GM10266 (cell line): ENCODE data around the gene RUSC2.

Experiments used
- DNase-seq: peaks from one replicate; pipeline ENCODE4 v3.0.0; 2012; ENCODE audit errors: extremely low spot score
- TF ChIP-seq, protein P1 (sequence below): IDR thresholded peaks from 2 replicates; pipeline ENCODE4 v1.5.1; 2012; ENCODE audit warnings: mild to moderate bottlenecking, low read depth; ENCODE audit not compliant: control insufficient read depth, insufficient read depth; ENCODE audit errors: missing control alignments

Gene RUSC2

DNA sequence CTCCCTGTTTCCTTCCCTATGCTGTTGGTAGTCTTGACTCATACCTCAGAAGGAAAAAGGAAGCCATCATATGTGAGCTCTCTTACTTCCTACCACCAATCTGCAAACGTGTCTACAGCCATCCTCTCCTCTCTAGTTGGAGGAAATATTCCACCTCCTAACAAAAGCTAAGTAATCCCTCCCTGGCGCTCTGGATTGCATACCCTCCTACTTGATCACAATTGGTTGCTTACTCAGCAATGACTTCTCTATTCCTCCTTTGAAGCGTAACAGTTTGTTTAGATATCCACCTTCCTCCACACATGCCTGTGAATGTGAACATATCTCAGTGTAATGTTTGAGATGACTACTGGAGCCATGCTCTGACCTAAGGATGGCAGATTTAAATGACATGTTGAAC, 18.2 kb downstream of the RUSC2 start:
- TF ChIP-seq, protein P1, sequence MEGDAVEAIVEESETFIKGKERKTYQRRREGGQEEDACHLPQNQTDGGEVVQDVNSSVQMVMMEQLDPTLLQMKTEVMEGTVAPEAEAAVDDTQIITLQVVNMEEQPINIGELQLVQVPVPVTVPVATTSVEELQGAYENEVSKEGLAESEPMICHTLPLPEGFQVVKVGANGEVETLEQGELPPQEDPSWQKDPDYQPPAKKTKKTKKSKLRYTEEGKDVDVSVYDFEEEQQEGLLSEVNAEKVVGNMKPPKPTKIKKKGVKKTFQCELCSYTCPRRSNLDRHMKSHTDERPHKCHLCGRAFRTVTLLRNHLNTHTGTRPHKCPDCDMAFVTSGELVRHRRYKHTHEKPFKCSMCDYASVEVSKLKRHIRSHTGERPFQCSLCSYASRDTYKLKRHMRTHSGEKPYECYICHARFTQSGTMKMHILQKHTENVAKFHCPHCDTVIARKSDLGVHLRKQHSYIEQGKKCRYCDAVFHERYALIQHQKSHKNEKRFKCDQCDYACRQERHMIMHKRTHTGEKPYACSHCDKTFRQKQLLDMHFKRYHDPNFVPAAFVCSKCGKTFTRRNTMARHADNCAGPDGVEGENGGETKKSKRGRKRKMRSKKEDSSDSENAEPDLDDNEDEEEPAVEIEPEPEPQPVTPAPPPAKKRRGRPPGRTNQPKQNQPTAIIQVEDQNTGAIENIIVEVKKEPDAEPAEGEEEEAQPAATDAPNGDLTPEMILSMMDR: no peak
- no peak for DNase-seq

DNA sequence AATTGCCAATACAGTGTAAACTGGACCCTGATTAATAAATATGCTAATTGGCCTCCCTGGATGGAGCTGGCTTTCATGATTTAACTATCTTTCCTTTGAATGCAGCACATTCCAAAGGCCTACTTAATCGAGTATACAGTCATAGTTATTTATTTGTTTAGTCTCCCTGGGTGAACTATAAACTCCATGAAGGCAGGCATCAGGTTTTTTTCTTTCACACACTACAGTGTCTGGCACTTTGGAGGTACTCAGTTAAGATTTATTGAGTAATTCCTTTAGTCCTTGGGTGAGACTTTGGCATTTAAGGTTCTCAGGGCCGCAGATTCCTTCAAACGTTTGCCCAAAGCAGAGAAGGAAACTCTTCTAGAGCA, 20.5 kb downstream of the RUSC2 start:
- TF ChIP-seq, protein P1: no peak

DNA sequence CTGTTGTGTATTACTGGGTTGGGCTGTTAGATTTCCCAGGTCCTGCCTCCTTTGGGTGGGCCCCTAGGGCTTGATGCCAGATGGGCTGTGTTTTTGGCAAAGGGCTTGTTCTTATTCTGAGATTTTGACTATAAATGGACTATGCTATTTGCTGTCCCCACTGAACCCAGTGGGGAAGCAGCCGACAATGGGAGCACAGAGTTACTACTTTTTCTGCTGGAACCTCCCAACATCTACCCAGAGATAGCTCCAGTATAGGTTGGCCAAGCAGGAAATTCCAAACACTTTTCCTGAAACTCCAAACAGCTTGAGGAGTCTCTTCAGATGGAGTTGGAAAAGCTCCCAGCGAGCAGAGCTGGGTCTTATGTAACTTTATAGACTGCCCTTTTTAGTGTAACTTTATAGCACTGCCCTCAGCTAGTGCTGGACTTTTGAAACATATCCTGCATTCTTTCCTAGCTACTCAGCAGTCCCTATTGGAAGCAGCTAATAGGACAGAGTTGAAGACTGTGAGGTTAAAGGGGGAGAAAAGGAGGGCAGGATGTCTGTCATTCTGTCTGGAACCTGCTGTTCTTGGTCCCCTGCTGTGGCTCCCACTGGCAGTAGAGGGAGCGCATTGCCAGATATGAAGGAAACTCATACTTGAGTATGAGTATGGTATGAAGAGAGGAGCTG, 21.0 kb downstream of the RUSC2 start:
- no peak for DNase-seq

More for the DNA sequence above, 20.5 kb downstream of the RUSC2 start:
- no peak for DNase-seq

DNA sequence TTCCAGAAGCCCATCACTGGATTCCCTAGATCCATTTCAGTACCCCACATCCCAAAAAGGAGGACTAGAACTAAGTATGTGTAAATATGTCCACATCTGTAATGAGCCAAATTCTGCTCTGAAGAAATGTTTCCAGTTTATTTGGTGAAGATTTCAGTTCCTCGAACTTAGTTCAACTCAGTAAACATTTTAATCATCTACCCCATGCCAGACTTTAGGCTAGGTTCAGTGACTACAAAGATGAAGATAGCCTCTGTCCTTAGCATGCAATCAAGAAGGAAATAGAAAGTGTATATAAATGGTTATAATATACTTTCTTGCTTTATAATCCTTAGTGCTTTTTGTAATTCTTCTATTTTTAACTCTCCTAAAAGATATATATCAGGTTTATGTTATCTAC, 21.5 kb downstream of the RUSC2 start:
- DNase-seq: no peak
- TF ChIP-seq, protein P1: no peak

More for the DNA sequence above, 21.0 kb downstream of the RUSC2 start:
- TF ChIP-seq, protein P1: no peak

DNA sequence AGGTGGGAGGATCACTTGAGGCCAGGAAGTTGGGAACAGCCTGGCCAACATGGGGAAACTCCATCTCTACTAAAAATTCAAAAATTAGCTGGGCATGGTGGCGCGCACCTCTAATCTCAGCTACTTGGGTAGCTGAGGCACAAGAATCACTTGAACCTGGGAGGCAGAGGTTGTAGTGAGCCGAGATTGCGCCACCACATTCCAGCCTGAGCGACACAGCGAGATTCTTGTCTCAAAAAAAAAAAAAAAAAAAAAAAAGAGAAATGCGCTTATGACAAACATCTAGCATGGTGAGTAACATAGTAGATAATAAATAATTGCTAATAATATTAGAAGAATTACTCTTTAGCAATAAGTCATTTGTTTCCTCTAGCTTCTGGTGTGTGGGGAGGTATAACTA, 25.9 kb downstream of the RUSC2 start:
- DNase-seq: no peak
- TF ChIP-seq, protein P1: no peak

DNA sequence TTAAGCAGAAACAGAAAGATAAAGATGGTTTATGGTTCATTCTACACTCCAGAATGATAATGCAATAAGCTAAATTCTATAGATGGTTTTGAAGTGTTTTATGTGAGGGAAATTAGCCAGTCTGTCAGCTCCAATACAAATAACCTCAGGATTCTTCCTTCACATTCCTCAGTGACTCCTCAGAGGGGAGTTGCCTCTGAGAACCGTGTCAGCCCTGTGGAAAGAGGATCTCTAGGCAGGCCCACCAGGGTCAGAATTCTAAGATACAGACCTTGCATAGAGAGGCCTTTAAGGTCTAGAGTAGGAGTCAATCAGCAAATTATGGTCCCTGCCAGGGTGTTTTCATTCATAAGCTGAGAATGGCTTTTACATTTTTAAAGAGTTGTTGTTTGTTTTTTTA, 26.6 kb downstream of the RUSC2 start:
- no peak for DNase-seq
- TF ChIP-seq, protein P1: no peak

DNA sequence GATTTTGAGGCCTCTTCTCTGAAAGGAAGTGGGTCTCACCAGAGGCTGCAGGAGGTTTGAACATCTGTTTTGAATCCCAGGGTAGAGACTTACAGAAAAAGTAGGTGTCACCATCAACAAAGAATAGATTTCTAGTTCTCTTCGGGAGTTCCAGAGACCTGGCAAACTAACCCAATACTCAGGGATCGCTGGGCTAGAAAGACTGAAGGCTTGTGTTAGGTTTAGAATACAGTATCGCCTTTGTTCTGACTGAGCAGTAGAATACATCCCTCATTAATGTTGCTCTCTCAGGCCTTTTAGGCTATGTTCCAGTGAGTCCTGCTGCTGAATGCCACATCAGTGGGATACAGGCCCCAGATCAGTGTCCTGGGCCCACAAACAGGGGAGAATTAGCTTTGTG, 27.2 kb downstream of the RUSC2 start:
- DNase-seq: no peak
- TF ChIP-seq, protein P1: no peak
